Esophagus muscularis mucosa (tissue), 3 donors: ENCODE data around the gene C1orf159.

Experiments used
- CTCF ChIP-seq, 3 experiments: fragments of 200-600 bp in 2 of 3; fragments of 450-650 bp in 1 of 3; sonication (generic) in 2 of 3; IDR thresholded peaks; one replicate each; pipeline ENCODE4 v1.5.1; 2017 to 2019; ENCODE audit warnings: antibody characterized with exemption in 3 of 3, mild to moderate bottlenecking in 2 of 3, moderate library complexity in 1 of 3
- POLR2AphosphoS5 ChIP-seq, 2 donors: sonication (generic); formaldehyde crosslinking; IDR thresholded peaks; one replicate each; pipeline ENCODE4 v1.6.1; 2017; ENCODE audit warnings: antibody characterized with exemption in 2 of 2

GRCh38 chr1:1144122-1144842, 28.4 kb upstream of the C1orf159 start:
- no peak for TF ChIP-seq POLR2AphosphoS5 (IDR thresholded peaks at IDR 0.05)
- TF ChIP-seq CTCF (IDR thresholded peaks at IDR 0.05) = no peak
